GM21528 (cell line): Measurements from ENCODE around the gene FAM8A1.

Source experiments
- ATAC-seq: cut with Tn5 transposase; IDR thresholded peaks from one replicate; pipeline ENCODE4 v1.9.1; 2021; ENCODE audit warnings: mild to moderate bottlenecking, moderate library complexity; ENCODE audit not compliant: unreplicated experiment, low FRiP score

Gene FAM8A1

GRCh38 chr6:17600527-17601385, 654 bp downstream of the FAM8A1 start:
- peak; percentile 63 for ATAC-seq

DNA sequence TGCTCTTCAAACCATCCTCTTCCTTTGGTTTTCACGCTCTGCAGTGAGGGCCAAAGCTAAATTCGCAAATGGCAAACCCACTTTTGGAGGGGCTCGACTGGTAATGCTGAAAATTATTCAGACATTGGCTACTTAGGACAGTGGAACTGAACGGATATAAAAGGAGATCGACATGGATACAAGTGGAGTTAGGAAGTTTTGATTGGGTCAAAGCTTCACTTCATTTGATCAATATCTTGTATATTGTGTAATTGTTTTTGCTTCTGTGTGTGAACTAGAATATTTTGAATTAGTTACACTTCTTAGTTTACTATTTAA, 1.2 kb downstream of the FAM8A1 start:
- ATAC-seq: no peak

- no peak for ATAC-seq
These were observed 2.8 kb downstream of the FAM8A1 start for GRCh38 chr6:17602888-17603287.

DNA sequence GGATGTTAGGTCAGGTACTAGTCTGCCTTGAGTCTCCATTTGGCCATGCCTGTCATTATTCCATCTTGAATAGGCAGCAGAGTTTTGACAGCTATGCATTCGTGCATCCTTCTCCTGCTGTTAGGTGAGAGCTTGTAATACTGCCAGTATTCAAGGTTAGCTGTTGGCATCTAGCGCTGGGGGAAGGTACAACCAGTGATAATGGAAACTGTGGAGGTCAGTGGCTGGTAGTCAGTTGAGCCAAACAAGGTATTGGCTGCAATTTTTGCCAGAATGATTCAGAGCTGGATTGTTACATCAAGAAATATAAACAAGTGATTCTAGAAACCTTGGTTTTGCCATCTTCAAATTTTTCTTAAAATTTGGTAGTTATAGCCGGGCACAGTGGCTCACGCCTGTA, 6.5 kb downstream of the FAM8A1 start:
- no peak for ATAC-seq

DNA sequence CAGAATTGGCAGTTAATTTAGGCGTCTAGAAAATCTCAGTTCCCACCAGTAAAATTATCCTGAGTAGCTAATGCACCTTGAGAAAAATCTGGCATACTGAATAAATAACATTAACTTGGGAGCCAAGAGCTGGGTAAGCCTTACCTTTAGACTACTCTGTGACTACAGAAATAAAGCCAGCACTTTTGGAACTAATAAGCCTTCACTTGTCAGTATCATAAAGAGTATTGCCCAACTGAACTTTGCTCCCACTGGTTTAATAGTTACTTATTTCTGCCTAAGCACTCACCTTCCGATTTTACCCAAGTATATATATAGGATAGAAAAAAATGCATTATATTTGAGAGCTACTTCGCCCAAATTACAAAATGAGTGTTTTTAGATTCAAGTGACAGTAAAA, 10.7 kb downstream of the FAM8A1 start:
- ATAC-seq: no peak

DNA sequence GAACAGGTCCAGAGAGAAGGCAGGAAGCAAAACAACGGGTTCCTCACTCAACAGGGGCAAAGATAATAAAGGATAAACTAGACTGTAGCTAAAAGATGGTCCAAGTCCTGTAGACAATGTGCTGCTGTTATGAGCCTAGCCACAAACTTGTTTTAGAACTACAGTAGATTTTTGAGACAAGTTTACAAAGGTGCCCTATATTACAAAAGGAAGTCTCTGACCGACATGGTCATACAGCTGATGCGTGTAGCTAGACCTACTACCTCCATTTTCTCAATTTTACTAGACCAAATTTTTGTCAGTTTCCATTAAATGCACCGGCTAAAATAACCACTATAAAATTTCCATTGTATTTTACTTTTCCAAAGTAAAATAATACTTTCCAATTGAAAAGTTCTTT, 11.9 kb downstream of the FAM8A1 start:
- ATAC-seq: no peak

GRCh38 chr6:17615794-17616193, 15.7 kb downstream of the FAM8A1 start:
- no peak for ATAC-seq

DNA sequence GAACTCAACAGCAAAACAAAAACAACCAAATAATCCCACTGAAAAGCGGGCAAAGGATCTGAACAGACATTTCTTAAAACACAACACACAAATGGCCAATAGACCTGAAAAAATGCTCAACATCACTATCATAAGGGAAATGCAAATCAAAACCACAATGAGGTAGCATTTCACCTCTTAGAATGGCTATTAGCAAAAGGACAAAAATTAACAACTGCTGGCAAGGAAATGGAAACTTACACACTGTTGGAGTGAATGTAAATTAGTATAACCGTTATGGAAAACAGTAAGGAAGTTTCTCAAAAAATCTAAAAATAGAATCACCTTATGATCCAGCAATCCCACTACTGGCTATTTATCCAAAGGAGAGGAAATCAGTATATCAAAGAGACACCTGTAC, 20.9 kb downstream of the FAM8A1 start:
- ATAC-seq: peak; percentile 74

DNA sequence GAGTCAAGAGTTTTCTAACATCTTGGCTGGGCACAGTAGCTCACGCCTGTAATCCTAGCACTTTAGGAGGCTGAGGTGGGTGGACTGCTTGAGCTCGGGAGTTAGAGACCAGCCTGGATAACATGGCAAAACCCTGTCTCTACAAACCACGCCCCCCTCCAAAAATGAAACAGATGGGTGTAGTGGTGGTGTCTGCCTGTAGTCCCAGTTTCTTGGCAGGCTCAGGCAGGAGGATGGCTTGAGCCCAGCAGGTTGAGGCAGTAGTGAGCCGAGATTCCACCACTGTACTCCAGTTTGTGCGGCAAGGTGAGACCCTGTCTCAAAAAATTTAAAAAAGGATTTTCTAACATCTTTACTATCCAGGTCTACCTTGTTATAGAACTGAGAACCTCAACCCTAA, 22.0 kb downstream of the FAM8A1 start:
- no peak for ATAC-seq

- no peak for ATAC-seq
These were observed 24.3 kb downstream of the FAM8A1 start for GRCh38 chr6:17624396-17624795.

- ATAC-seq: peak; percentile 62
These were observed 28.8 kb downstream of the FAM8A1 start for GRCh38 chr6:17628873-17629272.

GRCh38 chr6:17629824-17630510, 29.9 kb downstream of the FAM8A1 start:
- no peak for ATAC-seq

- no peak for ATAC-seq
These were observed 30.5 kb downstream of the FAM8A1 start for GRCh38 chr6:17630511-17631073.

DNA sequence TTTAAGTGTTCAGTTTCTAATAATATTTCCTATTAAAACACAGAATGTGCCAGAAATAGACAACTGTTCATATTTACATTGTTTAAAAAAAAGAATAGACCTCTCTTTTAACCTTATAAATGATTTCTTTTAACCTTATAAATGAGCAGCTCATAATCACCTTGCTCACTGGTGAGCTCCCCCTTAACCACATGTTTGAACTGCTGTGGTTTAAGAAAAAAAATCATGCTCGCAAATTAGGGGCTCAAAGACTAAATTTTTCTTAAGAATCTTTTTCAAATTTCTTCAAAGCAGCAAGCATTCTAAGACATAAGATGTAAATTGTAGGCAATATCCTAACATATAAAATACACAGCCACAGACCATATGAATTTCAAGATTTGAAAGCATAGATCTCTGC, 32.8 kb downstream of the FAM8A1 start:
- ATAC-seq: no peak

GRCh38 chr6:17633465-17634188, 33.5 kb downstream of the FAM8A1 start:
- ATAC-seq: no peak

GRCh38 chr6:17635568-17635967, 35.5 kb downstream of the FAM8A1 start:
- no peak for ATAC-seq

DNA sequence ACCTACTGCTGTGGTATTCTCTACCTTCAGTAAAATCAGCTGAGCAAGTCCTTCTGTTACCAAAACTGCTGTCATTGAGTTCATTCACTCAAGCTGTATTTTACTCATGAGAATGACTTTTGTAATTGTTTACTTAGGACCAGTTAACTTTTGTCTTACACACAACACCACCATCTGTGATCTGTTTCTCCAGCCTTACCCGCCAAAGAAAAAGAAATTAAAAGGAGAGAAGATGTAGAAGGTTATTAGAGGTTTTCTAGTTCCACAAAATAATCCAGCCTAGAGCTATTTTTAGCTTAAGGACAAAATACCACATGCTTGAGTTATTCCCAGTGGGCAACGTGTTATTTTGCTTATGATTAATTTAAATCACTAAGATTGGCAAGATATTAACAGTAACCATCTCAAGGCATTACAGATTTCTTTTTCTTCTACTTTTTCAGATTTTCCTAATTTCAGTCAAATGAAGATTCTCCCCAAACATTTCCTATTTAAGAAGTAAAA, 38.2 kb downstream of the FAM8A1 start:
- ATAC-seq: no peak

DNA sequence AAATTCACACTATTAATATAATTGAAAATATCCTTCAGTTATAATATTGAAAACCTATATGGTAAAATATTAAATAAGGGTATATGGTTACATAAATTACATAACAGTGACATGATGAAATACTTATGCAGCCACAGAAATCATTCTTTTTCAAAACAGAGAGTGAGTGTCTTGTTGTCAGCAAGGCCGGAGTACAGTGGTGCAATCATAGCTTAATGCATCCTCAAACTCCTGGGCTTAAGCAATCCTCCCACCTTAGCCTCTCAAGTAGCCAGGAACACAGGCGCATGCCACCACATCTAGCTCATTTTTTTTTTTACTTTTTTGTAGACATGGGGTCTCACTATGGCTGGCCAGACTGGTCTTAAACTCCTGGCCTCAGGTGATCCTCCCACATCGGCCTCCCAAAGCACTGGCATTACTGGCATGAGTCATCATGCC, 40.4 kb downstream of the FAM8A1 start:
- ATAC-seq: no peak

- ATAC-seq: no peak
These were observed 48.6 kb downstream of the FAM8A1 start for GRCh38 chr6:17648745-17649144.

DNA sequence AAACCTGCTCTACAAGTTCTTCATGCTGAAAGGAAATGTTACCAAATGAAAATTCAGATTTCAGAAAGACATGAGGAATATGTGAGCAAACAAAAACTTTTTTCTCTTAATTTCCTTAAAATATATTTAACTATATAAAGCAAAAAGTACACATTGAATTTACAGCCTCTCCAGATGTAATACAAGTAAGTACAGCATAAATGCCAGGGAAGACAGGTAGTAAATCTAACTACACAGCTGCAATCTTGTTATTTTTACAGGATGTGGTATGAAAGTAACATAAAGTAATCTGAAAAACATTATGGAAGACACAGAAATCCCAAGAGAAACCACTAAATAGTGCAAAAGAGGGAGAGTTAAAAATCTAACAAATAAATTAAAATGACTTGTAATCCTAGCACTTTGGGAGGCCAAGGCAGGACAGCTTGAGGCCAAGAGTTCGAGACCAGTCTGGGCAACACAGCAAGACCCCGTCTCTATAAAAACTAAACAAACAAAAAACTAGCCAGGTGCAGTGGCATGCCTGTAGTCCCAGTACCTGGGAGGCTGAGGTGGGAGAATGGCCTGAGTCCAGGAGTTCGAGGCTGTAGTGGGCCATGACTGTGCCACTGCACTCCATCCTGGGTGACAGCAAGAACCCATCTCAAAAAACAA, 50.7 kb downstream of the FAM8A1 start:
- no peak for ATAC-seq
